NCI-H446 treated with DMSO at 0.1 percent for 48 hours (cell line): ENCODE results near the gene KIT.
"Not testable (repeated sequence)": the region's sequence is repeated elsewhere in the genome, so short reads cannot be mapped to it uniquely, and the experiment has no call there.

Experiments
- DNase-seq: peaks from one replicate; lab custom pipeline; 2025; lab: John Stamatoyannopoulos, UW

KIT gene

GRCh38 chr4:54657551-54658251, at the start of gene KIT:
KIT (plus strand) TSS chr4:54657957; CDS start chr4:54658015, 58 bp downstream.
- DNase-seq, result no peak

- DNase-seq, result no peak
Observed at GRCh38 chr4:54609310-54609709, 48.4 kb upstream of the KIT start.

- DNase-seq, result no peak
Observed at GRCh38 chr4:54614149-54614548, 43.6 kb upstream of the KIT start.

DNA sequence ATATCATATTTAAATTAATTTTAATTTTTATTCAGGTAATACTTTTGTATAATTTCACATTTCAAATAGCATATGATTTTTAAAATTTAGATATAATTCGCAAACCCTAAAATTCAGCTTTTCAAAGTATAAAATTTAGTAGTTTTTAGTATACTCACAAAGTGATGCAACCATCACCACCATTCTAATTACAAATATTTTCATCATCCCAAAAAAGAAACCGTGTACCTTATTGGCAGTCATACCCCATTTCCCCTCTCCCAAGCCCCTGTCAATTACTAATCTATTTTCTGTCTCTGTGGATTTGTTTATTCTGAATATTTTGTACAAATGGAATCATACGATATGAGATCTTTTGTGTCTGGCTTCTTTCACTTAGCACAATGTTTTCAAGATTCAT, 37.0 kb upstream of the KIT start:
- DNase-seq, result no peak

DNA sequence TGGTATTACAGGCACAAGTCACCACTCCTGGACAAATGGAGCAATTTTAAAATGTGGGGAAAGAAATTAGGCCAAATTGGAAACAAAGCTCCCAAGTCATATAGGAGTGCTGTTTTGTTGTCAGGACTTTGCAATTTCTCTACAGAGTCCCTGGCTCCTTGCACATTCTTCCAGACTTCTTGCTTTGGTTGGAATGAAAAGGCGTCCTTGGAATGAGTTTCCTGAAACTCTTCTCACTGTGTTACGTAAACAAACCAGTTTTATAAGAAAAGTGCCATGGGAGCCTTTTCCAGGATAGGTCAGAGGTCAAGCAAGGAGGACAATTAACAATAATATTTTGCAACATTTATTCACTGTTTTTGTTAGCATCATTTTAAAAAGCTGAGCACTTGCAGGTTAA, 32.4 kb upstream of the KIT start:
- no peak for DNase-seq

GRCh38 chr4:54626113-54626512, 31.6 kb upstream of the KIT start:
- no peak for DNase-seq

DNA sequence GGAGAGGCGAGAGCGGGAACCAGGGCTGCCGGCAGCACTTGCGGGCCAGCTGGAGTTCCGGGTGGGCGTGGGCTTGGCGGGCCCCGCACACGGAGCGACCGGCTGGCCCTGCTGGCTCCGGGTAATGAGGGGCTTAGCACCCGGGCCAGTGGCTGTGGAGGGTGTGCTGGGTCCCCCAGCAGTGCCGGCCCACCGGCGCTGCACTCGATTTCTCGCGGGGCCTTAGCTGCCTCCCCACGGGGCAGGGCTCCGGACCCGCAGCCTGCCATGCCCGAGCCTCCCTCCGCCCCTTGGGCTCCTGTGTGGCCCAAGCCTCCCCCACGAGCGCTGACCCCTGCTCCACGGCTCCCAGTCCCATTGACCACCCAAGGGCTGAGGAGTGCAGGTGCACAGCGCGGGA, 25.2 kb upstream of the KIT start:
- DNase-seq, result no peak

DNA sequence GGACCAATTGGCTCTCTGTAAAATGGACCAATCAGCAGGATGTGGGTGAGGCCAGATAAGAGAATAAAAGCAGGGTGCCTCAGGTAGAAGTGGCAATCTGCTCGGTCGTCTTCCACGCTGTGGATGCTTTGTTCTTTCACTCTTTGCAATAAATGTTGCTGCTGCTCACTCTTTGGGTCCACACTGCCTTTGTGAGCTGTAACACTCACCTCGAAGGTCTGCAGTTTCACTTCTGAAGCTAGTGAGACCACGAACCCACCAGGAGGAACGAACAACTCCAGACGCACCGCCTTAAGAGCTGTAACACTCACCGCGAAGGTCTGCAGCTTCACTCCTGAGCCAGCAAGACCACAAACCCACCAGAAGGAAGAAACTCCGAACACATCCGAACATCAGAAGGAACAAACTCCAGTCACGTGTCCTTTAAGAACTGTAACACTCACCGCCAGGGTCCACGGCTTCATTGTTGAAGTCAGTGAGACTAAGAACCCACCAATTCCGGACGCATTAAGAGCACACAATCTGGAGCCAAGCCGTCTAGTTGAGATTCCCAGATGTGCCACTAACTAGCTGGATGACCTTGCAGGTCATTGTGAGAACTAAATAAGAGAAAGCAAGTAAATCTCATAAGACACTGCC, 24.5 kb upstream of the KIT start:
- DNase-seq, result not testable (repeated sequence)

- DNase-seq, result no peak
Observed at GRCh38 chr4:54635318-54635717, 22.4 kb upstream of the KIT start.

DNA sequence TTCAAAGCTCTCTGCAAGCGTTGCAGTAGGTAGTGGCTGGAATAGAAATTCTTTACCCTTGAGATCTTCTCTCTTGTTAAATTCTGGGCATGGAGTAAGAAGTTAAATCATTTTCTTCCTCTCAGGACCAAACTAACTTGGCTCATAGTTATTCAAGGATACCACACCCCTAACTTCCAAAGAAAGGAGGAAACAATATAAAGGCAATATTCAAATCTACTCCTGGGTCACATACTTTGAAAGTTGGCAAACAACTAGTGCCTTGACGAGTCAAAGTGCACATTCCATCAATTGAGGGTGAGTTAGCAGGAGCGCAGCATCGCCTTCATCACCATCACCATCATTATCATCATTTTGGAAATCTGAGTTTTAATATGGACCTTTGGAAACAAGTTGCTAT, 20.4 kb upstream of the KIT start:
- DNase-seq, result no peak

GRCh38 chr4:54641101-54641500, 16.7 kb upstream of the KIT start:
- DNase-seq, result not testable (repeated sequence)

GRCh38 chr4:54643172-54643571, 14.6 kb upstream of the KIT start:
- no peak for DNase-seq

DNA sequence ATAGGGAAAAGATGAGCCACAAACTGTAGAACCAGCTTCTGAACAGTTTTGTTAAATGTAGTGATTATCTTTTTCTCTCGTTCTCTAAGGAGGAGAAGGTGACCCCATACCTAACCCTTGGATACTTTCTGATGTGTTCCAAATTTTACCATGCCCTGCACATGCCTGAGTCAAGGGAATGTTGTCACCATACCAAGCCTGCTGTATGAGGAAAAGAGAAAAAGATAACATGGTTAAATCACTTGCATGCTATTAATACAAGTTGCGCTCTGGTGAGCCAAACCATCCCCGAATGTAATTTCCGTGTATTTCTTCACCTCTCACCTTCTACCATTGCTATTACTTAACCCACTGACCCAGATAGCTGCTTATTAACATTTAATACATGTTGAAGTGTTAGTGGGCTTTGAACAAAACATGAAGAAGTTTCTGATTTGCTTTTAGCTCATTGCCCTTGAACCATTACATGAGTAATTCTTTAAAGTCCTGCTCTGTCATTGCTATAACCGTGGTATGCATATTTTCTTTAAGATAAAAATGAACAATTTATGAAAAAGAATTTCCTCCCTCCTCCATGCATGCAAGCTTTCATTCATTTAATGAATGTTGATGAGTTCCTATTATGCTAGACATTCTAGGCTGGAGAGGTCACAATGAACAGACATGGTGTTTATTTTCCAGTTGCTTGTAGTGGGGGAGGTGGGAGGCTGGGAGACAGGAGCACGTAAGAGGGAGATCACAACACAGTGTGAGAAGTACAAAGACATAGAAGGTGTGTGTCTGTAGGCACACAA, 13.6 kb upstream of the KIT start:
- no peak for DNase-seq

DNA sequence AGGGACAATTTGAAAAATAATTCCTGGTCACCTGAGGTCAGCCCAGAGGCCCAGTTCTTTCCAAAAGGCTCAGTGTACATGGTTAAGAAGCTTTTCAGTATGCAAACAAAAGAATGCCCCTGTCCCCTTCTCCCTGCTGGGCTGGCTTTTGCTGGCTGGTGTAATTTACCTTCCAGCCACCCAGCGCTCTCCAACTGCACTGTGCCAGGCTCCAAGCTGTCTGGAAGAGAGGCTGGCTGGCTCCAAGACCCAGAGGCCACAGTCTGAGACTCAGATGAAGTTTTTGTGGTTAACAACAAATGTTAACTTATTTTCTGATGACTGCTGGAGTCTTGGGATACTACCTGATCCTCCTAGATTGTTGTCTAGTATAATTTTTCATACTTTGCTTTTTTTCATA, 11.9 kb upstream of the KIT start:
- no peak for DNase-seq

GRCh38 chr4:54647070-54647469, 10.7 kb upstream of the KIT start:
- no peak for DNase-seq

DNA sequence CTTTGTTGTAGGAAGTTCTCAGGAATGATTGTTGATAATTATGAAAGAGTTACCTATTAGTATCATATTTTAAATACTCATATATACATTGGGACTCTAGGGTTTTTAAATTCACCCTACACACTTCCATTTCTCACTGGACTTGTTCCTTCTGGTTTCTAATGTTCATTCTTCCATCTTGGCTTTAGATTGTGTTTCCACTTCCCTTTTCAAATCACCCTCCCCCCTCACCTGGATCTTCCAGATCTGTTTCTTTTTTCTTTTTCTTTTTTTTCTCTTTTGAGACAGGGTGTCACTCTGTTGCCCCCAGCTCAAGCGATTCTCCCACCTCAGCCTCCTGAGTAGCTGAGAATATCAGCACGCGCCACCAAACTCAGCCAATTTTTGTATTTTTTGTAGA, 6.7 kb upstream of the KIT start:
- DNase-seq, result no peak

GRCh38 chr4:54654753-54655152, 3.0 kb upstream of the KIT start:
- DNase-seq, result no peak

DNA sequence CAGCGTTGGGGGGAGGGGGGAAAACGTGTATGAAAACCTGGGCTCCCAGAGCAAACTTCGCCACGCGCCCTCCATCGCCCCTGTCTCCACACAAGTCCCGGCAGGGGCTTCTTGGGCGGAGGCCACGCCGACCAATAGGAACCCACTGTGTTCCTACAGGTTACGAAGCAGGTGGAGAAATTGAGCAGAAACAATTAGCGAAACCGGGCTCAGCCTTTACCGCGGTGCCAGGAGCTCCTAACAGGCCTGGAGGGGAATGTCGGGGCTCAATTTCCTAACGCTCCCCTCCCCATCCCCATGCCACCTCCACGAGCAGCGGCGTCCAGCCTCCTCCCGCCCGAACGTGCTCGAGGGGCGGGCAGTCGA, 589 bp upstream of the KIT start:
- no peak for DNase-seq

- DNase-seq, result no peak
Observed at GRCh38 chr4:54658252-54659093, 716 bp downstream of the KIT start.

DNA sequence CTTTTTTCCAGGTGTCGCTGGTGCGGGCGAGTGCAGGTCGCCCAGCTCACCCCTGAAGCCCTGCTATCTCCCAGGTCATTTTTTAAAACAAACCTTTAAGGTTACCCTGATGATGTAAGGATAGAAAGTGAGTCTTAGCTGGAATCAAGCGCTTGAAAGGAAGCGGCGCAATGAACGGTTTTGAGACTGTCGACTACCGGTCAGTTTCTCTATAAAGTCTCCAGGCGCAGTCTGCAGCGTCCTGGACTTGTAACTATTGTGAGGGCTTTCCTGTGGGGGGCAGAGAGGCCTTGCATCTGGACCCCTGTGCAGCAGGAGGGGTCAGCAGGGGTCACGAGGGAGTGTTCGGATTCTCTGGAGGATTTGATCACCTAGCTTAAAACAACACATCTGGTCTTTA, 1.6 kb downstream of the KIT start:
- no peak for DNase-seq

GRCh38 chr4:54659749-54660535, 2.2 kb downstream of the KIT start:
- no peak for DNase-seq

DNA sequence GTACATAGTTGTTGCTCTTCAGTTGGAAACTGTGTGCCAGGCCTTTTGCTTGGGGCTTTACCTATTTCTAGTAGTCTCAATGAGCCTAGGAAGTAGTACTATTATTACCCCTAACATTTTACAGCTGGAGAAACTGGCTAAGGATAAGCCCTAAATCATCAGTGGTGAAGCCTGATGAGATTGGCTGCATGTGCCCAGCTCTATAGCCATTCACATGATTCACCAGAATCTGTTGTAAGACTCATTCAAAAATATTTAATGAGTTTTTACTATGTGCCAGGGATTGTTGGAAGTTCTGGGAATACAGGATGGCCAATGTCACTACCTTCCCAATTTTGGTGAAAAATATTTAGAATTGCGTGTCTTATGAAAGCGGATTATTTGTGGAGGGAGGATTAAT, 2.8 kb downstream of the KIT start:
- no peak for DNase-seq
